K562 (cell line): Measurements from ENCODE around the gene NQO2. TPM values are rescaled to one million over a fixed set of nuclear protein-coding genes. Genes with fewer than 3 reads are reported as not detected.

Source experiments
- CEBPG ChIP-seq, 3 experiments: fragments of 200-800 bp in 1 of 3; sonication (Bioruptor generic) in 1 of 3; sonication (generic) in 1 of 3; formaldehyde crosslinking in 1 of 3; IDR thresholded peaks in 2 of 3; conservative IDR thresholded peaks in 1 of 3; 2 replicates each; pipeline versions ENCODE4 v1.6.1 to v1.8.0; 2016 to 2022; ENCODE audit warnings: missing compliant biosample characterization in 2 of 3, missing genetic modification characterization in 2 of 3, mild to moderate bottlenecking in 1 of 3, missing genetic modification reagents in 1 of 3
- polyA plus RNA-seq, 8 experiments: library from polyadenylated mRNA; depleted of rRNA in 4 of 8; stranded (reverse) in 5 of 8; unstranded in 3 of 8; fragments of >200 nt; fragmentation: Nextera tagmentation in 2 of 8; fragmentation: Illumina TruSeq in 1 of 8; extraction: Ambion mirVana in 2 of 8; extraction: Trizol in 1 of 8; gene quantifications; 2 replicates each; pipeline versions ENCODE4 v1.2.1 to v1.2.3, GENCODE V29; 2011 to 2014; ENCODE audit warnings: inconsistent platforms in 1 of 8, missing spikeins in 1 of 8
- total RNA-seq, 7 experiments: library from RNA; depleted of rRNA in 6 of 7; stranded (reverse); fragments of >200 nt in 6 of 7; fragmentation: Illumina TruSeq in 2 of 7; extraction: Trizol in 2 of 7; gene quantifications; 2 replicates each; pipeline versions ENCODE4 v1.2.1 to v1.2.3, GENCODE V29; 2011 to 2021; ENCODE audit warnings: low replicate concordance in 1 of 7
- TF ChIP-seq, protein P1 (sequence below): fragments of 450-650 bp; IDR thresholded peaks from 2 replicates; pipeline ENCODE4 v1.6.1; 2016; ENCODE audit warnings: mild to moderate bottlenecking, moderate library complexity

The NQO2 gene
- total and polyA plus RNA-seq, 9 of the 15 experiments (the other 6 are each of a cell fraction or from before 2014, with no cell fraction given) = 54.6 to 214 (median 116) TPM

- TF ChIP-seq, protein P1, sequence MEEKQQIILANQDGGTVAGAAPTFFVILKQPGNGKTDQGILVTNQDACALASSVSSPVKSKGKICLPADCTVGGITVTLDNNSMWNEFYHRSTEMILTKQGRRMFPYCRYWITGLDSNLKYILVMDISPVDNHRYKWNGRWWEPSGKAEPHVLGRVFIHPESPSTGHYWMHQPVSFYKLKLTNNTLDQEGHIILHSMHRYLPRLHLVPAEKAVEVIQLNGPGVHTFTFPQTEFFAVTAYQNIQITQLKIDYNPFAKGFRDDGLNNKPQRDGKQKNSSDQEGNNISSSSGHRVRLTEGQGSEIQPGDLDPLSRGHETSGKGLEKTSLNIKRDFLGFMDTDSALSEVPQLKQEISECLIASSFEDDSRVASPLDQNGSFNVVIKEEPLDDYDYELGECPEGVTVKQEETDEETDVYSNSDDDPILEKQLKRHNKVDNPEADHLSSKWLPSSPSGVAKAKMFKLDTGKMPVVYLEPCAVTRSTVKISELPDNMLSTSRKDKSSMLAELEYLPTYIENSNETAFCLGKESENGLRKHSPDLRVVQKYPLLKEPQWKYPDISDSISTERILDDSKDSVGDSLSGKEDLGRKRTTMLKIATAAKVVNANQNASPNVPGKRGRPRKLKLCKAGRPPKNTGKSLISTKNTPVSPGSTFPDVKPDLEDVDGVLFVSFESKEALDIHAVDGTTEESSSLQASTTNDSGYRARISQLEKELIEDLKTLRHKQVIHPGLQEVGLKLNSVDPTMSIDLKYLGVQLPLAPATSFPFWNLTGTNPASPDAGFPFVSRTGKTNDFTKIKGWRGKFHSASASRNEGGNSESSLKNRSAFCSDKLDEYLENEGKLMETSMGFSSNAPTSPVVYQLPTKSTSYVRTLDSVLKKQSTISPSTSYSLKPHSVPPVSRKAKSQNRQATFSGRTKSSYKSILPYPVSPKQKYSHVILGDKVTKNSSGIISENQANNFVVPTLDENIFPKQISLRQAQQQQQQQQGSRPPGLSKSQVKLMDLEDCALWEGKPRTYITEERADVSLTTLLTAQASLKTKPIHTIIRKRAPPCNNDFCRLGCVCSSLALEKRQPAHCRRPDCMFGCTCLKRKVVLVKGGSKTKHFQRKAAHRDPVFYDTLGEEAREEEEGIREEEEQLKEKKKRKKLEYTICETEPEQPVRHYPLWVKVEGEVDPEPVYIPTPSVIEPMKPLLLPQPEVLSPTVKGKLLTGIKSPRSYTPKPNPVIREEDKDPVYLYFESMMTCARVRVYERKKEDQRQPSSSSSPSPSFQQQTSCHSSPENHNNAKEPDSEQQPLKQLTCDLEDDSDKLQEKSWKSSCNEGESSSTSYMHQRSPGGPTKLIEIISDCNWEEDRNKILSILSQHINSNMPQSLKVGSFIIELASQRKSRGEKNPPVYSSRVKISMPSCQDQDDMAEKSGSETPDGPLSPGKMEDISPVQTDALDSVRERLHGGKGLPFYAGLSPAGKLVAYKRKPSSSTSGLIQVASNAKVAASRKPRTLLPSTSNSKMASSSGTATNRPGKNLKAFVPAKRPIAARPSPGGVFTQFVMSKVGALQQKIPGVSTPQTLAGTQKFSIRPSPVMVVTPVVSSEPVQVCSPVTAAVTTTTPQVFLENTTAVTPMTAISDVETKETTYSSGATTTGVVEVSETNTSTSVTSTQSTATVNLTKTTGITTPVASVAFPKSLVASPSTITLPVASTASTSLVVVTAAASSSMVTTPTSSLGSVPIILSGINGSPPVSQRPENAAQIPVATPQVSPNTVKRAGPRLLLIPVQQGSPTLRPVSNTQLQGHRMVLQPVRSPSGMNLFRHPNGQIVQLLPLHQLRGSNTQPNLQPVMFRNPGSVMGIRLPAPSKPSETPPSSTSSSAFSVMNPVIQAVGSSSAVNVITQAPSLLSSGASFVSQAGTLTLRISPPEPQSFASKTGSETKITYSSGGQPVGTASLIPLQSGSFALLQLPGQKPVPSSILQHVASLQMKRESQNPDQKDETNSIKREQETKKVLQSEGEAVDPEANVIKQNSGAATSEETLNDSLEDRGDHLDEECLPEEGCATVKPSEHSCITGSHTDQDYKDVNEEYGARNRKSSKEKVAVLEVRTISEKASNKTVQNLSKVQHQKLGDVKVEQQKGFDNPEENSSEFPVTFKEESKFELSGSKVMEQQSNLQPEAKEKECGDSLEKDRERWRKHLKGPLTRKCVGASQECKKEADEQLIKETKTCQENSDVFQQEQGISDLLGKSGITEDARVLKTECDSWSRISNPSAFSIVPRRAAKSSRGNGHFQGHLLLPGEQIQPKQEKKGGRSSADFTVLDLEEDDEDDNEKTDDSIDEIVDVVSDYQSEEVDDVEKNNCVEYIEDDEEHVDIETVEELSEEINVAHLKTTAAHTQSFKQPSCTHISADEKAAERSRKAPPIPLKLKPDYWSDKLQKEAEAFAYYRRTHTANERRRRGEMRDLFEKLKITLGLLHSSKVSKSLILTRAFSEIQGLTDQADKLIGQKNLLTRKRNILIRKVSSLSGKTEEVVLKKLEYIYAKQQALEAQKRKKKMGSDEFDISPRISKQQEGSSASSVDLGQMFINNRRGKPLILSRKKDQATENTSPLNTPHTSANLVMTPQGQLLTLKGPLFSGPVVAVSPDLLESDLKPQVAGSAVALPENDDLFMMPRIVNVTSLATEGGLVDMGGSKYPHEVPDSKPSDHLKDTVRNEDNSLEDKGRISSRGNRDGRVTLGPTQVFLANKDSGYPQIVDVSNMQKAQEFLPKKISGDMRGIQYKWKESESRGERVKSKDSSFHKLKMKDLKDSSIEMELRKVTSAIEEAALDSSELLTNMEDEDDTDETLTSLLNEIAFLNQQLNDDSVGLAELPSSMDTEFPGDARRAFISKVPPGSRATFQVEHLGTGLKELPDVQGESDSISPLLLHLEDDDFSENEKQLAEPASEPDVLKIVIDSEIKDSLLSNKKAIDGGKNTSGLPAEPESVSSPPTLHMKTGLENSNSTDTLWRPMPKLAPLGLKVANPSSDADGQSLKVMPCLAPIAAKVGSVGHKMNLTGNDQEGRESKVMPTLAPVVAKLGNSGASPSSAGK = no peak
- no peak for TF ChIP-seq CEBPG (CRISPR knock-in tag; IDR thresholded peaks at IDR 0.05)
- peak in 1 of 2 experiments; percentile 12; a peak in 1 of 4 replicates for TF ChIP-seq CEBPG (tag; conservative IDR thresholded peaks at IDR 0.05 in 1 of 2, IDR thresholded peaks at IDR 0.05 in 1 of 2)
Observed at GRCh38 chr6:2977799-2978590, 21.7 kb upstream of the NQO2 start (continued).
